GM23338 (cell line): ENCODE data around the gene CNNM4. TPM values are rescaled to one million over a fixed set of nuclear protein-coding genes. Genes with fewer than 3 reads are reported as not detected.

Experiments
- ATAC-seq: fragments of 200-7000 bp; cut with Tn5 transposase; 3 replicates; pipeline ENCODE4 v1.9.1; 2020
- DNase-seq: peaks from one replicate; pipeline ENCODE4 v3.0.0-alpha.2; 2015; ENCODE audit warnings: low spot score
- H2AFZ ChIP-seq: fragments of 200-600 bp; sonication (generic); 2 replicates; pipeline ENCODE4 v1.8.0; 2016; ENCODE audit warnings: antibody characterized with exemption, mild to moderate bottlenecking, moderate library complexity
- H3F3A ChIP-seq: fragments of 200-600 bp; sonication (generic); replicated peaks from 2 replicates; pipeline ENCODE4 v1.8.0; 2017; ENCODE audit warnings: antibody characterized with exemption, mixed run types, low read depth
- H3K27ac ChIP-seq: fragments of 200-600 bp; sonication (generic); 2 replicates; pipeline ENCODE4 v1.6.1; 2016; ENCODE audit warnings: low read depth
- H3K27me3 ChIP-seq: fragments of 200-600 bp; sonication (generic); 2 replicates; pipeline ENCODE4 v1.8.0; 2016; ENCODE audit warnings: mild to moderate bottlenecking, mixed run types, moderate library complexity; ENCODE audit not compliant: insufficient read depth
- H3K36me3 ChIP-seq: fragments of 200-600 bp; sonication (generic); 2 replicates; pipeline ENCODE4 v1.8.0; 2016; ENCODE audit warnings: mild to moderate bottlenecking; ENCODE audit not compliant: insufficient read depth
- H3K4me1 ChIP-seq: fragments of 200-600 bp; sonication (generic); 2 replicates; pipeline ENCODE4 v1.8.0; 2016; ENCODE audit warnings: mild to moderate bottlenecking, moderate library complexity; ENCODE audit not compliant: insufficient read depth
- H3K4me2 ChIP-seq: fragments of 200-600 bp; sonication (generic); 2 replicates; pipeline ENCODE4 v1.7.1; 2017; ENCODE audit warnings: mixed run types
- H3K4me3 ChIP-seq: fragments of 200-600 bp; sonication (generic); 2 replicates; pipeline ENCODE4 v1.6.1; 2016; ENCODE audit warnings: mixed run types
- H3K79me2 ChIP-seq: fragments of 200-600 bp; sonication (generic); replicated peaks from 2 replicates; pipeline ENCODE4 v1.8.0; 2017; ENCODE audit warnings: mild to moderate bottlenecking; ENCODE audit not compliant: insufficient read depth
- H3K9me2 ChIP-seq: fragments of 200-600 bp; sonication (generic); 2 replicates; pipeline ENCODE4 v1.8.0; 2017; ENCODE audit not compliant: insufficient read depth
- H4K20me1 ChIP-seq: fragments of 200-600 bp; sonication (generic); replicated peaks from 2 replicates; pipeline ENCODE4 v1.8.0; 2017; ENCODE audit warnings: mild to moderate bottlenecking; ENCODE audit not compliant: insufficient read depth
- H3K27ac Mint-ChIP-seq: 2 replicates; pipeline ENCODE4 v1.8.0; 2020; ENCODE audit warnings: inconsistent platforms, mild to moderate bottlenecking, moderate library complexity, mixed read lengths
- H3K27me3 Mint-ChIP-seq: 3 replicates; pipeline ENCODE4 v1.8.0; 2022; ENCODE audit warnings: low read depth, mild to moderate bottlenecking, moderate library complexity, mixed read lengths, inconsistent platforms; ENCODE audit not compliant: insufficient read depth, poor library complexity
- H3K36me3 Mint-ChIP-seq: 3 replicates; pipeline ENCODE4 v1.8.0; 2021; ENCODE audit warnings: low read depth, mild to moderate bottlenecking, inconsistent platforms, moderate library complexity, mixed read lengths
- H3K4me1 Mint-ChIP-seq: 3 replicates; pipeline ENCODE4 v1.8.0; 2020; ENCODE audit warnings: mild to moderate bottlenecking, inconsistent platforms, mixed read lengths
- H3K4me3 Mint-ChIP-seq: 3 replicates; pipeline ENCODE4 v1.8.0; 2021; ENCODE audit warnings: moderate library complexity, mild to moderate bottlenecking, inconsistent platforms, mixed read lengths
- H3K9me3 Mint-ChIP-seq: 3 replicates; pipeline ENCODE4 v1.8.0; 2020; ENCODE audit warnings: moderate library complexity, mild to moderate bottlenecking, inconsistent platforms, mixed read lengths
- CREB1 ChIP-seq: fragments of 250-450 bp; sonication (Bioruptor Pico); IDR thresholded peaks from 2 replicates; pipeline ENCODE4 v1.5.0; 2020; ENCODE audit warnings: low read depth, mild to moderate bottlenecking, moderate library complexity
- EZH2 ChIP-seq: fragments of 200-600 bp; sonication (generic); IDR thresholded peaks from one replicate; pipeline ENCODE4 v1.8.0; 2017; ENCODE audit warnings: antibody characterized with exemption, mild to moderate bottlenecking, low read depth; ENCODE audit not compliant: unreplicated experiment
- EZH2phosphoT487 ChIP-seq: fragments of 200-600 bp; sonication (generic); IDR thresholded peaks from one replicate; pipeline ENCODE4 v1.8.1; 2018; ENCODE audit warnings: antibody characterized with exemption; ENCODE audit not compliant: unreplicated experiment
- JUNB ChIP-seq: IDR thresholded peaks from one replicate; pipeline ENCODE4 v1.6.1; 2016; ENCODE audit warnings: antibody characterized with exemption; ENCODE audit not compliant: unreplicated experiment
- NANOG ChIP-seq: IDR thresholded peaks from 2 replicates; pipeline ENCODE4 v1.6.1; 2016; ENCODE audit warnings: antibody characterized with exemption, borderline replicate concordance
- POLR2AphosphoS5 ChIP-seq: IDR thresholded peaks from 2 replicates; pipeline ENCODE4 v1.6.1; 2016; ENCODE audit warnings: antibody characterized with exemption, low read depth
- STAT1 ChIP-seq: IDR thresholded peaks from one replicate; pipeline ENCODE4 v1.6.1; 2016; ENCODE audit warnings: antibody characterized with exemption; ENCODE audit not compliant: unreplicated experiment
- ZNF114 ChIP-seq: fragments of 250-450 bp; sonication (Bioruptor Pico); IDR thresholded peaks from 2 replicates; pipeline ENCODE4 v1.5.0; 2020; ENCODE audit warnings: mild to moderate bottlenecking, moderate library complexity
- ZNF331 ChIP-seq: fragments of 250-450 bp; sonication (Bioruptor Pico); IDR thresholded peaks from 2 replicates; pipeline ENCODE4 v1.5.0; 2020; ENCODE audit warnings: low read depth, mild to moderate bottlenecking, moderate library complexity
- polyA plus RNA-seq: library from polyadenylated mRNA; unstranded; fragments of >200 nt; fragmentation: Nextera tagmentation; extraction: Ambion mirVana; gene quantifications from 2 replicates; pipeline ENCODE4 v1.2.1, GENCODE V29; 2016
- total RNA-seq: library from RNA; depleted of rRNA; stranded (reverse); fragments of >200 nt; shearing (Covaris generic); gene quantifications from 2 replicates; pipeline ENCODE4 v1.2.3, GENCODE V29; 2014
- TF ChIP-seq, protein P1 (sequence below): fragments of 250-450 bp; sonication (Bioruptor Pico); IDR thresholded peaks from 2 replicates; pipeline ENCODE4 v1.5.0; 2020; ENCODE audit warnings: mild to moderate bottlenecking, moderate library complexity
- TF ChIP-seq, protein P2 (sequence below): IDR thresholded peaks from 2 replicates; pipeline ENCODE4 v1.6.1; 2016; ENCODE audit warnings: antibody characterized with exemption
- TF ChIP-seq, protein P3 (sequence below): IDR thresholded peaks from one replicate; pipeline ENCODE4 v1.6.1; 2018; ENCODE audit warnings: antibody characterized with exemption; ENCODE audit not compliant: unreplicated experiment
- TF ChIP-seq, protein P4 (sequence below), 2 experiments: fragments of 200-600 bp in 1 of 2; sonication (generic) in 1 of 2; conservative IDR thresholded peaks; 2 replicates each; pipeline versions ENCODE4 v1.5.1 to v1.6.1; 2016 to 2017; ENCODE audit warnings: antibody characterized with exemption in 2 of 2, low read depth in 2 of 2, mild to moderate bottlenecking in 2 of 2, moderate library complexity in 1 of 2

CNNM4 gene
- total and polyA plus RNA-seq, 2 experiments from 2014 or later = 2.9 to 12.9 TPM

DNA sequence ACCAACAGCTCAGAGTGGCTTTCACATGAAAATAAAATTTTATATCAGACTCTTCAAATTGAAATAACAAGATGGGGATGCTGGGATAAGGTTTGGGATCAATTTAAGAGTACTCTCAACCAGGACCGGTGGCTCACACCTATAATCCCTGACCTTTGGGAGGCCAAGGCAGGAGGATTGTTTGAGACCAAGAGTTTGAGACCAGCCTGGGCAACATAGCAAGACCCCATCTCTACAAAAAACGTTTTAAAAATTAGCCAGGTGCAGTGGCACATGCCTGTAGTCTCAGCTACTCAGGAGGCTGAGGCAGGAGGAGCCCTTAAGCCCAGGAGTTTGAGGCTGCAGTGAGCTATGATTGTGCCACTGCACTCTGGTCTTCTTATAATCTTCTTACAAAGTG is 23.5 kb upstream of the CNNM4 start:
- peaks cover 6% of the 10 kb centered on the region for H3K27me3 Mint-ChIP-seq
- Histone ChIP-seq H3K4me2 (no peak overlapping the region), H3K4me1 (peaks cover 6% of the 10 kb centered on the region; the same call in 1 of the 2 replicates), H2AFZ (no peak overlapping the region), H3K27ac (no peak overlapping the region), H3K36me3 (peaks cover 39% of the 10 kb centered on the region), H4K20me1 (peaks cover 12% of the 10 kb centered on the region; the same call in 1 of the 2 replicates), H3K79me2 (peaks cover 45% of the 10 kb centered on the region), H3F3A (no peaks in the 10 kb centered on the region), H3K27me3 (no peaks in the 10 kb centered on the region), H3K4me3 (no peak overlapping the region), H3K9me2 (no peaks in the 10 kb centered on the region)
- H3K27ac Mint-ChIP-seq = no peak overlapping the region
- no peak for ATAC-seq
- peaks cover 40% of the 10 kb centered on the region for H3K36me3 Mint-ChIP-seq
- H3K4me1 Mint-ChIP-seq = peaks cover 9% of the 10 kb centered on the region
- no peak for TF ChIP-seq POLR2AphosphoS5
- TF ChIP-seq EZH2phosphoT487 = no peak
- TF ChIP-seq, protein P1, sequence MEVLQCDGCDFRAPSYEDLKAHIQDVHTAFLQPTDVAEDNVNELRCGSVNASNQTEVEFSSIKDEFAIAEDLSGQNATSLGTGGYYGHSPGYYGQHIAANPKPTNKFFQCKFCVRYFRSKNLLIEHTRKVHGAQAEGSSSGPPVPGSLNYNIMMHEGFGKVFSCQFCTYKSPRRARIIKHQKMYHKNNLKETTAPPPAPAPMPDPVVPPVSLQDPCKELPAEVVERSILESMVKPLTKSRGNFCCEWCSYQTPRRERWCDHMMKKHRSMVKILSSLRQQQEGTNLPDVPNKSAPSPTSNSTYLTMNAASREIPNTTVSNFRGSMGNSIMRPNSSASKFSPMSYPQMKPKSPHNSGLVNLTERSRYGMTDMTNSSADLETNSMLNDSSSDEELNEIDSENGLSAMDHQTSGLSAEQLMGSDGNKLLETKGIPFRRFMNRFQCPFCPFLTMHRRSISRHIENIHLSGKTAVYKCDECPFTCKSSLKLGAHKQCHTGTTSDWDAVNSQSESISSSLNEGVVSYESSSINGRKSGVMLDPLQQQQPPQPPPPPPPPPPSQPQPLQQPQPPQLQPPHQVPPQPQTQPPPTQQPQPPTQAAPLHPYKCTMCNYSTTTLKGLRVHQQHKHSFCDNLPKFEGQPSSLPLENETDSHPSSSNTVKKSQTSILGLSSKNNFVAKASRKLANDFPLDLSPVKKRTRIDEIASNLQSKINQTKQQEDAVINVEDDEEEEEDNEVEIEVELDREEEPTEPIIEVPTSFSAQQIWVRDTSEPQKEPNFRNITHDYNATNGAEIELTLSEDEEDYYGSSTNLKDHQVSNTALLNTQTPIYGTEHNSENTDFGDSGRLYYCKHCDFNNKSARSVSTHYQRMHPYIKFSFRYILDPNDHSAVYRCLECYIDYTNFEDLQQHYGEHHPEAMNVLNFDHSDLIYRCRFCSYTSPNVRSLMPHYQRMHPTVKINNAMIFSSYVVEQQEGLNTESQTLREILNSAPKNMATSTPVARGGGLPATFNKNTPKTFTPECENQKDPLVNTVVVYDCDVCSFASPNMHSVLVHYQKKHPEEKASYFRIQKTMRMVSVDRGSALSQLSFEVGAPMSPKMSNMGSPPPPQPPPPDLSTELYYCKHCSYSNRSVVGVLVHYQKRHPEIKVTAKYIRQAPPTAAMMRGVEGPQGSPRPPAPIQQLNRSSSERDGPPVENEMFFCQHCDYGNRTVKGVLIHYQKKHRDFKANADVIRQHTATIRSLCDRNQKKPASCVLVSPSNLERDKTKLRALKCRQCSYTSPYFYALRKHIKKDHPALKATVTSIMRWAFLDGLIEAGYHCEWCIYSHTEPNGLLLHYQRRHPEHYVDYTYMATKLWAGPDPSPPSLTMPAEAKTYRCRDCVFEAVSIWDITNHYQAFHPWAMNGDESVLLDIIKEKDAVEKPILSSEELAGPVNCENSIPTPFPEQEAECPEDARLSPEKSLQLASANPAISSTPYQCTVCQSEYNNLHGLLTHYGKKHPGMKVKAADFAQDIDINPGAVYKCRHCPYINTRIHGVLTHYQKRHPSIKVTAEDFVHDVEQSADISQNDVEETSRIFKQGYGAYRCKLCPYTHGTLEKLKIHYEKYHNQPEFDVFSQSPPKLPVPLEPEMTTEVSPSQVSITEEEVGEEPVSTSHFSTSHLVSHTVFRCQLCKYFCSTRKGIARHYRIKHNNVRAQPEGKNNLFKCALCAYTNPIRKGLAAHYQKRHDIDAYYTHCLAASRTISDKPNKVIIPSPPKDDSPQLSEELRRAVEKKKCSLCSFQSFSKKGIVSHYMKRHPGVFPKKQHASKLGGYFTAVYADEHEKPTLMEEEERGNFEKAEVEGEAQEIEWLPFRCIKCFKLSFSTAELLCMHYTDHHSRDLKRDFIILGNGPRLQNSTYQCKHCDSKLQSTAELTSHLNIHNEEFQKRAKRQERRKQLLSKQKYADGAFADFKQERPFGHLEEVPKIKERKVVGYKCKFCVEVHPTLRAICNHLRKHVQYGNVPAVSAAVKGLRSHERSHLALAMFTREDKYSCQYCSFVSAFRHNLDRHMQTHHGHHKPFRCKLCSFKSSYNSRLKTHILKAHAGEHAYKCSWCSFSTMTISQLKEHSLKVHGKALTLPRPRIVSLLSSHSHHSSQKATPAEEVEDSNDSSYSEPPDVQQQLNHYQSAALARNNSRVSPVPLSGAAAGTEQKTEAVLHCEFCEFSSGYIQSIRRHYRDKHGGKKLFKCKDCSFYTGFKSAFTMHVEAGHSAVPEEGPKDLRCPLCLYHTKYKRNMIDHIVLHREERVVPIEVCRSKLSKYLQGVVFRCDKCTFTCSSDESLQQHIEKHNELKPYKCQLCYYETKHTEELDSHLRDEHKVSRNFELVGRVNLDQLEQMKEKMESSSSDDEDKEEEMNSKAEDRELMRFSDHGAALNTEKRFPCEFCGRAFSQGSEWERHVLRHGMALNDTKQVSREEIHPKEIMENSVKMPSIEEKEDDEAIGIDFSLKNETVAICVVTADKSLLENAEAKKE (CRISPR knock-in tag) = no peak
- no peak for TF ChIP-seq JUNB
- TF ChIP-seq, protein P2, sequence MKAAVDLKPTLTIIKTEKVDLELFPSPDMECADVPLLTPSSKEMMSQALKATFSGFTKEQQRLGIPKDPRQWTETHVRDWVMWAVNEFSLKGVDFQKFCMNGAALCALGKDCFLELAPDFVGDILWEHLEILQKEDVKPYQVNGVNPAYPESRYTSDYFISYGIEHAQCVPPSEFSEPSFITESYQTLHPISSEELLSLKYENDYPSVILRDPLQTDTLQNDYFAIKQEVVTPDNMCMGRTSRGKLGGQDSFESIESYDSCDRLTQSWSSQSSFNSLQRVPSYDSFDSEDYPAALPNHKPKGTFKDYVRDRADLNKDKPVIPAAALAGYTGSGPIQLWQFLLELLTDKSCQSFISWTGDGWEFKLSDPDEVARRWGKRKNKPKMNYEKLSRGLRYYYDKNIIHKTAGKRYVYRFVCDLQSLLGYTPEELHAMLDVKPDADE = no peak
- no peak for TF ChIP-seq ZNF331 (CRISPR knock-in tag)
- no peak for TF ChIP-seq STAT1
- no peak for TF ChIP-seq NANOG
- TF ChIP-seq EZH2 = no peak
- TF ChIP-seq CREB1 = no peak
- no peak for TF ChIP-seq ZNF114 (CRISPR knock-in tag)
- TF ChIP-seq, protein P3, sequence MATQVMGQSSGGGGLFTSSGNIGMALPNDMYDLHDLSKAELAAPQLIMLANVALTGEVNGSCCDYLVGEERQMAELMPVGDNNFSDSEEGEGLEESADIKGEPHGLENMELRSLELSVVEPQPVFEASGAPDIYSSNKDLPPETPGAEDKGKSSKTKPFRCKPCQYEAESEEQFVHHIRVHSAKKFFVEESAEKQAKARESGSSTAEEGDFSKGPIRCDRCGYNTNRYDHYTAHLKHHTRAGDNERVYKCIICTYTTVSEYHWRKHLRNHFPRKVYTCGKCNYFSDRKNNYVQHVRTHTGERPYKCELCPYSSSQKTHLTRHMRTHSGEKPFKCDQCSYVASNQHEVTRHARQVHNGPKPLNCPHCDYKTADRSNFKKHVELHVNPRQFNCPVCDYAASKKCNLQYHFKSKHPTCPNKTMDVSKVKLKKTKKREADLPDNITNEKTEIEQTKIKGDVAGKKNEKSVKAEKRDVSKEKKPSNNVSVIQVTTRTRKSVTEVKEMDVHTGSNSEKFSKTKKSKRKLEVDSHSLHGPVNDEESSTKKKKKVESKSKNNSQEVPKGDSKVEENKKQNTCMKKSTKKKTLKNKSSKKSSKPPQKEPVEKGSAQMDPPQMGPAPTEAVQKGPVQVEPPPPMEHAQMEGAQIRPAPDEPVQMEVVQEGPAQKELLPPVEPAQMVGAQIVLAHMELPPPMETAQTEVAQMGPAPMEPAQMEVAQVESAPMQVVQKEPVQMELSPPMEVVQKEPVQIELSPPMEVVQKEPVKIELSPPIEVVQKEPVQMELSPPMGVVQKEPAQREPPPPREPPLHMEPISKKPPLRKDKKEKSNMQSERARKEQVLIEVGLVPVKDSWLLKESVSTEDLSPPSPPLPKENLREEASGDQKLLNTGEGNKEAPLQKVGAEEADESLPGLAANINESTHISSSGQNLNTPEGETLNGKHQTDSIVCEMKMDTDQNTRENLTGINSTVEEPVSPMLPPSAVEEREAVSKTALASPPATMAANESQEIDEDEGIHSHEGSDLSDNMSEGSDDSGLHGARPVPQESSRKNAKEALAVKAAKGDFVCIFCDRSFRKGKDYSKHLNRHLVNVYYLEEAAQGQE = no peak
- TF ChIP-seq, protein P4, sequence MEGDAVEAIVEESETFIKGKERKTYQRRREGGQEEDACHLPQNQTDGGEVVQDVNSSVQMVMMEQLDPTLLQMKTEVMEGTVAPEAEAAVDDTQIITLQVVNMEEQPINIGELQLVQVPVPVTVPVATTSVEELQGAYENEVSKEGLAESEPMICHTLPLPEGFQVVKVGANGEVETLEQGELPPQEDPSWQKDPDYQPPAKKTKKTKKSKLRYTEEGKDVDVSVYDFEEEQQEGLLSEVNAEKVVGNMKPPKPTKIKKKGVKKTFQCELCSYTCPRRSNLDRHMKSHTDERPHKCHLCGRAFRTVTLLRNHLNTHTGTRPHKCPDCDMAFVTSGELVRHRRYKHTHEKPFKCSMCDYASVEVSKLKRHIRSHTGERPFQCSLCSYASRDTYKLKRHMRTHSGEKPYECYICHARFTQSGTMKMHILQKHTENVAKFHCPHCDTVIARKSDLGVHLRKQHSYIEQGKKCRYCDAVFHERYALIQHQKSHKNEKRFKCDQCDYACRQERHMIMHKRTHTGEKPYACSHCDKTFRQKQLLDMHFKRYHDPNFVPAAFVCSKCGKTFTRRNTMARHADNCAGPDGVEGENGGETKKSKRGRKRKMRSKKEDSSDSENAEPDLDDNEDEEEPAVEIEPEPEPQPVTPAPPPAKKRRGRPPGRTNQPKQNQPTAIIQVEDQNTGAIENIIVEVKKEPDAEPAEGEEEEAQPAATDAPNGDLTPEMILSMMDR (conservative IDR thresholded peaks at IDR 0.05; ENCODE audit: low read depth in 2 of 2) = no peak
- no peaks in the 10 kb centered on the region; the same call in 2 of the 3 replicates for H3K9me3 Mint-ChIP-seq
- DNase-seq = no peak
- H3K4me3 Mint-ChIP-seq = no peak overlapping the region
